Left lobe of liver (tissue), 2 donors: ENCODE data around the gene C1QTNF8. TPM values are rescaled to one million over a fixed set of nuclear protein-coding genes. Genes with fewer than 3 reads are reported as not detected.

Experiments used
- ATAC-seq: fragments of 200-7000 bp; cut with Tn5 transposase; one replicate; pipeline ENCODE4 v1.9.1; 2020; ENCODE audit warnings: mild to moderate bottlenecking, moderate library complexity
- DNase-seq: peaks from one replicate; pipeline ENCODE4 v3.0.0-alpha.2; 2020; ENCODE audit warnings: low spot score
- total RNA-seq: library from RNA; stranded (reverse); gene quantifications from one replicate; pipeline ENCODE4 v1.2.1, GENCODE V29; 2021
- donor health status: DM: no; HTN: no; CAD: no; lungs with moderate emphysema.
- donor health status: DM: no; HTN: yes; CAD: no.

C1QTNF8 gene
- total RNA-seq, 1 donor from 2014 or later: not detected

DNA sequence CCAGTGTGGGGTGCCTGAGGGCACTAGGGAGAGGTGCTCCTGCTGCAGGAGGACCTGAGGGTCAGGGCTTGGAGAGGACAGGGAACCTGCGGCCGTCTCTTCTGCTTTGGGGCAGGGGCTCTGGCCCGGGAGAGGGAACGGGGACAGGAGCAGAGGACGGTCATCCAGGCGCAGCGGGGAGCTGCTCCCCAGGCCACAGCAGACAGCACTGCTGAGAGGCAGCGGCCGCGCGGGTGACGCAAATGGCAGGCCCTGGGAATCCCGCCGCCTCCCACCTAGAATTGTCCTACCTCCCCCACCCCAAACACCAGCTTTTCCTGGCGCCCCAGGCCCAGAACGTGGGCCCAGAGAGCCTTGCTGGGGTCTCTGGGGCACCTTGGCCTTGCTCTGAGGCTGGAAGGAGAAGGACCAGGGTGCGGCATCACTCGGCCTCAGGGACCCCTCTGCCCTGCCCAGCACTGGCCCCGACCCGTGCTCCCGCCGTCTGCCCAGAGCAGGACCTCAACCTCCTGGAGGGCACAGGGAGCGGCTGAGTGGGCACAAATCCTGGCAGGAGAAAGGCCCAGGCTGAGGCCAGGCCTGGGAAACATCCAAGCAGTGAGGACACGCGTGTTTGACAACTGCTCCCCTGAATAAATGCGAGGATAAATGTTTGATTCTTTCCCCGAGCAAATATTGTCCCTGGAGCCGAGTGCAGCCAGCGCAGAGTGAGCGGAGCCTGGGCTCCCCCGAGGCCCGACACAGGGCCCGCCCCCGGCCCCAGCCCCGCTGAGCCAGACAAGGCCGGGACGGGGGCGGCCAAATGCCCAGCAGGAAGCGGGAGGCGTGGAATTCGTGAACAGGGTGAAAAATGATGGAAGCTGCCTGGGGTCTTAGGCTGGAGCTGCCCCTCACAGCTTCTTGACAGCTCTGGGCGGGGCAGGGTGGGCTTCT, 15.0 kb downstream of the C1QTNF8 start:
- ATAC-seq (no peak), DNase-seq (no peak)

DNA sequence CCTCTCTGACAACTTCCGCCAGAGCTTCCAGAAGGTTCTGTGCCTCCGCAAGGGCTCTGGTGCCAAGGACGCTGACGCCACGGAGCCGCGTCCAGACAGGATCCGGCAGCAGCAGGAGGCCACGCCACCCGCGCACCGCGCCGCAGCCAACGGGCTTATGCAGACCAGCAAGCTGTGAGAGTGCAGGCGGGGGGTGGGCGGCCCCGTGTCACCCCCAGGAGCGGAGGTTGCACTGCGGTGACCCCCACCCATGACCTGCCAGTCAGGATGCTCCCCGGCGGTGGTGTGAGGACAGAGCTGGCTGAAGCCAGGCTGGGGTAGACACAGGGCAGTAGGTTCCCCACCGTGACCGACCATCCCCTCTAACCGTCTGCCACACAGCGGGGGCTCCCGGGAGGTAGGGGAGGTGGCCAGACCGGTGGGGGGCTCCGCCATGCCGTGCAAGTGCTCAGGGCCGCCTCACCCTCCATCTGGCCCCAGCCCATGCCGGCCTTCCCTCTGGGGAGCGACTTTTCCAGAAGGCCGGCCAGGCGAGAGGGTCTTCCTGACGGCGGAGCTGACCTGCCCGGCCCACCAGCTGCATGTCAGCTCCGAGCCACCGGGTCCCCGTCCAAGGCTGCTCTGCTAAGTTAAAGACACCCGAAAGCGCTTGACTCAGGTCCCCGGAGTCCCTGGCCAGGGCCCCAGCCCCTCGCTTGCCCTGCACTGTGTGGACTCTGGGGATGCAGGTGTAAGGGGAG, 16.1 kb downstream of the C1QTNF8 start:
- ATAC-seq (no peak), DNase-seq (no peak)

DNA sequence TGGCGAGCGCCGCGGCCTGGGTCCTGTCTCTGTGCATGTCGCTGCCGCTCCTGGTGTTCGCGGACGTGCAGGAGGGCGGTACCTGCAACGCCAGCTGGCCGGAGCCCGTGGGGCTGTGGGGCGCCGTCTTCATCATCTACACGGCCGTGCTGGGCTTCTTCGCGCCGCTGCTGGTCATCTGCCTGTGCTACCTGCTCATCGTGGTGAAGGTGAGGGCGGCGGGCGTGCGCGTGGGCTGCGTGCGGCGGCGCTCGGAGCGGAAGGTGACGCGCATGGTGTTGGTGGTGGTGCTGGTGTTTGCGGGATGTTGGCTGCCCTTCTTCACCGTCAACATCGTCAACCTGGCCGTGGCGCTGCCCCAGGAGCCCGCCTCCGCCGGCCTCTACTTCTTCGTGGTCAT, 16.7 kb downstream of the C1QTNF8 start:
- no peak for DNase-seq
- no peak for ATAC-seq

DNA sequence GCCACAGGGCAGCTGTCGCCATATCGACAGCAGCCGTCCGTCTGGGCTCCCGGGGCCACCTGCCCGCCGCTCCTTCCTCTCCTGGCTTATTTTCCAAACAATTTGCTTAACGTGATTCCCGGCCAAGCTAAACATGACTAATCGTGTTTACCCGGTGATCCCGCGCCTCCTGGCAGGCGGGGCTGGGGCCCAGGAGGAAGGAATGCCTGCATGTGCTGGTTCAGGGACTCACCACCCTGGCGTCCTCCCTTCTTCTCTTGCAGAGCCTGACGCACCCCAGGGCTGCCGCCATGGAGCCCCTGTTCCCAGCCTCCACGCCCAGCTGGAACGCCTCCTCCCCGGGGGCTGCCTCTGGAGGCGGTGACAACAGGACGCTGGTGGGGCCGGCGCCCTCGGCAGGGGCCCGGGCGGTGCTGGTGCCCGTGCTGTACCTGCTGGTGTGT, 17.4 kb downstream of the C1QTNF8 start:
- DNase-seq: peak; percentile 78
- ATAC-seq: peak; percentile 91

DNA sequence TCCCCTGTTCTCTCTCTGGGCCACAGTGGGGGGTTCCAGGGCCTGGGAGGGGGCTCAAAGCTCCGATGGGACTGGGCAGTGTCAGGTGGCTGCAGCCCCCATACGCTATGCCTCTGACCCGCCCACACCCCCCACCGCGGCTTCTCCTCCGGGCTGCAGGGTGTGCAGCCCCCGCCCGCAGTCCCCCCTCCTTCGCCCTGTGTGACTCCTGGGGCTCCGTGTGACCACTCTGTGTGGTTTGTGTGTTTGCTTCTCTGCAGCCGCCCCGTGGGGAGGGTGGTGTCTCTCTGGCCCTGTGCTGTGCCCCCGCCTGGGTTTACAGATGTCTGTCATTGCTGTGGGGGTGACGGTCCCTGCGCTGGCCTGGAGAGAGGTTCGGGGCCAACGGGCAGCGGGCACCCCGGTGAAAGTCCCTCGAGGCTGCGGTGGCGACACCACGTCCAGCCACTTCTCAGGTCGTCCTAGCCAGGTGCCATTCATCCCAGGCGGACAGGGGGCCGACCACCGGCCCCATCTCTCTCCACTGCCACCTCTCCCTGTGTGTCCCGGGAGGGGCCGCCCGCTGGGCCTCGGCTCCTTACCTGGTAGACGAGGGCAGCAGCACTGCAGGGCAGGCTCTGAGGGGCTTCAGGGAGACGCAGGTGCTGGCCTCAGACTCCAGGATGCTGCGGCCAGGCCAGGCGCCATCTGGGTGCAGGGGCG, 18.0 kb downstream of the C1QTNF8 start:
- DNase-seq: no peak
- no peak for ATAC-seq

DNA sequence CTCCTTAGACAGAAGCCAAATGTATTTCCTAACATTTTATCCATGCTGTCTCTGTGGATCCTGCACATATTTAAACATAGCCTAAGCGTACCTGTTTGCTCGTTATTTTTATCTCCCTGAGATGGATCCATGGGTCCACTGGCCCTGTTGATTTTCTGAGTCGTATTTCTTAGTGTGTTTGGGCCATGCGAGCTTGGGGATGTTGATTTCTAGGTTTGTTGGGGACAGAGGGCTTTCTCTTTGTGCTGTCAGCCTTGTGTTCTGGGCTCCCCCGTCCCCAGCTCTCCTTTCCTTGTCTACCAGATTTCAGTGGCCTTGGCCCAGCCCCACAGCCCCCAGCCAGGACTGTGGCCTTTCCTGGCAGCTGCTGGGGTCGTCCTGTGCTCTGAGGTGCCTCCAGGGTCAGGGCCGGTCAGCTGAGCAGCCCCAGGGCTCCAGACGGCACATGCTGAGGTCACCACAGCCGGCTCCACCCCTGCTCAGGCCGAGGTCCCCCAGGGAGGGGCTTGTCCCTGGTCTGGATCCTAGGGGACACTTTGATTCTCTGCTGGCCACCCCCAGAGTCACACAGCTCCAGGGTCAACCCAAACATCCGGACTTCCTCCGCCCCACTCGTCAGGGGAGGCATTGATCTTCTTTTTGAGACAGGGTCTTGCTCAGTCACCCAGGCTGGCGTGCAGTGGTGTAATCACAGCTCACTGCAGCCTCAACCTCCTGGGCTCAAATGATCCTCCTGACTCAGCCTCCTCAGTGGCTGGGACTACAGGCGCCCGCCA, 19.1 kb downstream of the C1QTNF8 start:
- DNase-seq (no peak), ATAC-seq (no peak)

DNA sequence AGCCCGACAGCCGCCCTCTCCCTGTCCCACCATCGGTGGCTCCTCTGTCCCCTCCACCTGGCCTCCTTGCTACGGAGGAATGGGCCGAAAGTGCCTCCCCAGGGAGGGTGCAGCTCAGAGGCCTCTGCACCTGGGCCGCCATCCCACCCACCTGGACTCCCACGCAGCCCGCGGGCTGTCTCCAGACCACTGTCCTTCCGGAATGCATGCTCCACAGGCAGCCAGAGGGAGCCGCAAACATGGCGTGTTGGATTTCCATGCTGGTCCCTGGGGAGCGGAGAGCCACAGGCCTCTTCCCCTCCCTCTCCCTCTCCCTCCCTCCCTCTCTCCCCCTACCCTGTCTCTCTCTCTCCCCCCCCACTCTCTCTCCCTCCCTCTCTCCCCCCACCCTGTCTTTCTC, 20.5 kb downstream of the C1QTNF8 start:
- ATAC-seq: no peak

DNA sequence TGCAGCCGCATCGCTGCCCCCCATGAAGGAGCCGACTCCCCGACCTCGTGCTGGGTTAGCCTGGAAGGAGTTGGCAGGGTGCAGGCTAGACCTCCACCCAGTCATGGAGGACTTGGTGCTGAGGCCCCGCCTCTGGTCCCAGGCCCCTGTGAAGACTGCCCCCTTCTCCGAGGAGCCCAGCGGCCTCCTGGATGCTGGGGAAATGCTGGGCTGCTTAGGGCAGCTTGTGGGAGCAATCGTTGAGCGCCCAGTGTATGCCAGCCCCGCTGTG, 21.7 kb downstream of the C1QTNF8 start:
- DNase-seq: no peak
- no peak for ATAC-seq

More for the DNA sequence above, 20.5 kb downstream of the C1QTNF8 start:
- DNase-seq: no peak

DNA sequence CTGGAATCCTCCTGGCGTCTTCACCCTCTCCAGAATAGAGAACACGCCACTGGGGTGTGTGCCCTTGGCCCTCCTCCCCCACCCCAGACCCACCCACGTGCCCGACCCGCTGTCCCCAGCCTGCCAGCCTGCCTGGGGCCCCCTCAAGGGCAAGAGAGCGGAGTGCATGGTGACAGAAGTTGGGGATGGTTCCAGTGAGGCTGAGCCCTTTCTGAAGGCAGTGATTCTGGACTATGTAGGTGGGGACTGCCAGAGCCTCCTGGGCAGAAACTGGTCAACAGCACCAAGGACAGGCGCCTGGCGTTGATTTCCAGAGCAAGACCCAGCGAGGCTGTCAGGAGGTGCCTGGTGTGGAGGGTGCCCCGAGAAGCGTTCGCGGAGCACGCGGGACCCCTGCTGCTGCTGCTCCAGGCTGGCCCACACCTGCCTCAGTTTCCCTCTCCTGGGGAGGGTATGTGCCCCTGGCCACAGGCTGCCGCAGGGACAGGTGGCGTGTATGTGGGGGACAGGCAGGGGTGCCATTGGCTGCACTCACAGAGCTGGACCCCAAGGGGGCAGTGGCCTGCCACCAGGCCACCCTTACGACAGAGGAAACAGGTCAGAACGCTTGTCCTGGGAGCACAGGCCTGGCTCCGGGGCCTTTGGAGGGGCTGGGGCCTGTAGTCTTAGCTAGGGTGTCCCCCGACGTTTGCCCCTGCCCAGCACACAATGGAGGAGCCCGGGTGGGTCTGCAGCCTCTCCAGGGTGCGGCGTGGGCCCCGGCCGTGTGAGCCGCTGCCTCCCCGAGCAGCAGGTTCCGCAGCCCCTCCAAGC, 22.3 kb downstream of the C1QTNF8 start:
- ATAC-seq (no peak), DNase-seq (no peak)

DNA sequence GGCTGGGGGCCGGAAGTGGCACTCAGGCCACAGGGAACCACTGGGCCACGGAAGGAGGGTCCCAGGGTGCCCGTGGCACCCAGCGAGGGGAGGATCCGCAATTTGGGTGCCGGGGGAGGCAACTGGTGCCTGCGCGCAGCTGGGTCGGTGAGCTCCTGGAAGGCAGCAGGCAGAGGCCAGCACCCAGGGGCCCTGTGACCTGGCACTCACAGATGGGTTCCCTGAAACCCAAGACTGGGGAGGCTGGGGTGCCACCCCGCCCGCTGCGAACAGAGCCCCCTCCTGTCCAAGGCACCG, 22.8 kb downstream of the C1QTNF8 start:
- ATAC-seq (no peak), DNase-seq (no peak)

DNA sequence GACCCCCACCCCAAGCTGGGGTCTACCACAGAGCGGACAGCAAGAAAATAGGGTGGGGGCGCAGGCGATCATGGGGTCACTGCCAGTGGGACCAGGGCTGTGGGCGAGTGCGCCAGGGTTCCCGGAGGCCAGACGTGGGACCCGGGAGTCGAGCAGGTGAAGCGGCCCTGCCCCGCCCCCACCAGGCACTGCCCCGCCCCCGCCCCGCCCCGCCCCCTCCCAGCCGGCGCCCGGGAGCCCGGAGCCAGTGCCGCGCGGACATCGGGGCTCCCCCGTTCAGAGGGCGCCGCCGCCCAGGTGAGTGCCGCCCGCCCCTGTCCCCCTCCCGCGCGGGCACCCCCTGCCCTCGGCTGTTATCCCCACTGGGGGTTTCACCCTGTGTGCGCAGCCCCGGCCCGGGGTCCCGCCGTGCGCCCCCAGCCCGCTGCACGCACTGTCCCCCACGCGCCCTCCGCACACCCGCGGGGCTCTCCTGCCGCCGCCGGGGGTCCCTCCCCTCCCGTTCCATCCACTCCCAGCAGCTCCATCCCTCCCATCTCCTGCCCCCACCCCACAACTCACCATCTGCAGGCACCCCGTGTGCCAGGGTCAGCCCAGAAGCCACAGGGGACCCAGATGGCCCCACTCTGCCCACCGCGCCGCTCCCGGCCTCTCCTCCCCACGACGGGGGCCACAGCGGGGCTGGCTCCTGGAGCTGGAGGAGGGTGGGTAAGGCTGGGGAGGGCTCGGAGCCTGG, 23.4 kb downstream of the C1QTNF8 start, which contains the start of gene SSTR5:
TSS of gene SSTR5 (plus strand) at position 222 of the 736 bp plus-strand sequence. CDS start 6,122 bp downstream, outside the sequence.
- DNase-seq: no peak
- no peak for ATAC-seq

DNA sequence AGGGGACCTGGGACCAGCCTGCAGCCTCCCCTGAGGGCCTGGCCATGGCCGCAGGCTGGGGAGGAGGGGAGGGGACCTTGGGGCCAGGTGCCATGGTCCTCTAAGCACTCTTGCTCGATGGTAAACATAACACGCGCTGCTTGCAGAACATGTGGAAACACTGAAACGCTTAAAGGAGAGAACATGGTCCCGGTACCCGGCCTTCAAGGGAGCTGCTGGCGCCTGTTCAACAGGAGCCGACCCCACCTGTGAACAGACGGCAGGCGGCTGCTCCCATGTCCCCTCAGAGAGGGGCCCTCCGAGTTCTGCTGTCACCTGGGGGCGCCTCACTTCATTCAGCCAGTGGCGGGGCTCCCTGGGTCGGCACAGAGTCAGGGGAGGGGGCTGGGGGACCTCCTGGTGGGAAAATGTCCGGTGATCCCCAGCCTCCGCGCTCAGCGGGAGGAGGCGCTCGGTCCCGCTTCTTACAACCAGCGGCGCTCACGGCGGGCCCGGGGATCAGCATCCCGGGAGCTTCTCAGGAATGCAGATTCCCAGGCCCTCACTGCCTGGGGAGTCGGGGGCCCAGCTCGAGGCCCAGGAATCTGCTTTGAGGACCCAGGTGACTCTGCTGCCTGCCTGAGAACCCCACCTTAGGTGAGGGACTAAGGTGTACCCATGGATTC, 24.4 kb downstream of the C1QTNF8 start:
- DNase-seq: no peak
- ATAC-seq: no peak

DNA sequence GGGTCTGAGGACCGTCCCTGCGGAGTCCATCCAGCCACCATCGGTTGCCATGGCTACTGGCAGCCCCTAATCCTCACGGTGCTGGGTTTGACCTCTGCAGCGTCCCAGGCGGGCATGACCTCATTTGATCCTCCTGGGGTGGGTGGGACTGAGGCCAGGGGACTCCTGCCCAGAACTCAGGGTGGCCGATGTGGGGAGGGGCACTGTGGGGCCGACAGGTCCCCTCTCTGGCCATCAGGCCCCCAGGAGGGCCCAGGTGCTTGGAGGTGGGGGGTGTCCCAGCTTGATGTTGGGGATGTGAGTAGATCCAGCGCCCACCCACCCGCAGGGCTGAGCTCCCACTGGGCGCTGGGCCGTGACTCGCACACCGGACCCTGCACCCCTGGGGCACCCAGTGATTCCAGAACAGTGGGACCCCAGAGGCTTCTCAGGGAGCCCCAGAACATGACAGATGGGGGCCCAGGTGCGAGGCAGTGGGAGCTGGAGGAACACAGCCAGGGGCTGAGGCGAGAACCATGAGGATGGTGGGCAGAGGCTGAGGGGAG, 25.1 kb downstream of the C1QTNF8 start:
- ATAC-seq (no peak), DNase-seq (no peak)

DNA sequence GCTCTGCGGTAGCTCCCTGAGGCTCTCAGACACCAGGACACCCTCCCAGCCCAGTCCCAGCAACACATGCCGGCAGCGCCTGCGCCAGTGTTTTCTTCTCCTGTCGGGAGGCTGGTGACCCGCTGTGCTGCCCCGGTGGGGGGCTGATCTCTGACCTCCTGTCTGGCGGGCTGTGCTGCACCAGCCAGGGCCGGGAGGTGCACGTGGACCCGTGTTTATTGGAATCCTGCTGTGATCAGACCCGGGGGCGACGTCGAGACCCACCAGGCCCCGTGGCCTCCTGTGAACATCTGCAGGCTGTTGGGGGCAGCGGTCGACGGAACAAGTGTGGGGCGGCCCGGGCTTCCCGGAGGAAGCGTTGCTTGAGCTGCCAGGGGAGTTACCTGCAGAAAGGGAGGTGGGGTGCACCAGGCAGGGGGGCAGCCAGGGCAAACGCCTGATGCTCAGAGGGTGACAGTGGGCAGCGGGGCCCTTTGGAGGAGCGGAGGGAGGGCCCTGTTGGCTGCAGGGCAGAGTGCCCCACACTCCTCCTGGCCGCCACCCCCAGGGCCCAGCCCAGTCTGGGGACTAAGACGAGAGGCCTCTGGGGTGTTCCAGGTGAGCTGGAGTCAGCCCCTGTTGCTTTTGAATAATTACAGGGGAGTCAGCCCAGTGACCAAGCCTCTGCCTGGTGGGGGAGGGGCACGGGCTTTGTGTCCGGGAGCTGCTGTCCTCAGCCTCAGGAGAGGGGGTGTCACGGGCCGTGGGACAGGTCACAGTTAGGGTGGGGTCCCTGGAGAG, 25.8 kb downstream of the C1QTNF8 start:
- ATAC-seq (no peak), DNase-seq (no peak)

DNA sequence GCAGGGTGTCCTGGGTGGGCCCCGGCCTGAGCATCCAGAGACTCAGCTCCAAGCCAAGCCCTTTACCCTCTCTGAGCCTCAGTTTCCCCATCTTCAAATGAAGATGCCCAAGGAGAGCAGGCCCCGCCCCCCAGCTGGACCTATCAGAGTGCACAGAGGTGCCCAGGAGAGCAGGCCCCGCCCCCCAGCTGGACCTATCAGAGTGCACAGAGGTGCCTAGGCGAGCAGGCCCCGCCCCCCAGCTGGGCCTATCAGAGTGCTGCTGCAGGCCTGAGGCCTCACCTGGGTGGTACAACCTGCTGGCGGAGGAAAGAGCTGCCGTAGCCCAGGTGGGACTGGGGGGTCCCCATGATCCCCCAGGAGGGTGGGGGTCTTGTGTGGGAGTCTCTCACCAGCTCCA, 26.9 kb downstream of the C1QTNF8 start:
- DNase-seq (no peak), ATAC-seq (no peak)

DNA sequence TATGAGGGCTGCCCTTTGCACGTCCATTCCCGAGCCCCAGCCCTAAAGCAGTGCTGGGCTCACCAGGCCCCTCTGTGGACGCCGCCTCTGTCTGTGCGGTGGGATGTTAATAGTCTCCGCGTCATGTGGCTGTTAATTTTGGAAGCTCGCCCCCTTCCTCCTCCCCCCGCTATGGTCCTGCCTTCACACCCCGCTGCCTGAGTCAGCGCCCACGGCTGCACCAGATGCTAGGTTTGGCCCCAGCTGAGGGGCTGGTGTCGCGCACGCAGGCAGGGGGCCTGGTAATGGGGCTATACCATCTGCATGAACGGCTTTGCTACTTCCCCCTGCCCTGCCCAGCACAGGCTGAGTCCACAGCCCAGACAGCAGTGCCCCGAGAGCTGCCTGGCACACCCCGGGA, 27.6 kb downstream of the C1QTNF8 start:
- ATAC-seq (no peak), DNase-seq (no peak)

DNA sequence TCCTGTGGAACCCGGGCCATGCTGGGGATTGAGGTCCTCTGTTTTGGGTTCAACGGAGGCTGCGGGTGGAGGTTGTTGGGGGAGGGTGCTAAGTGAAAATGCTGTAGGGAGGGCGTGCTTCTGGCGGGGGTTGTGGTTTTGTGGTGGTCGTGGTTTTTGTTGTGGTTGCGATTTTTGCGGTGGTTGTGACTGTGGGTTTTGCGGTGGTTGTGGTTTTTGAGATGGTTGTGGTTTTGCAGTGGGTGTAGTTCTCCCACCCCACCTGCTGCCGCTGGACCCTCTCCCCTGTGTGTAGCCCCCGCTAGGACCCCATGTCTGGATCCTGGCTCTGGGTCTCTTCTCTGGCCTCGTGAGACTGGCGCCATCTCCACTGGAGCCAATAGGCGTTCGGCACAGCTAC, 28.4 kb downstream of the C1QTNF8 start:
- no peak for DNase-seq
- no peak for ATAC-seq
